Glomerular visceral epithelial cell (primary cell): ENCODE measurements around the gene FAT1.

Experiments
- DNase-seq: peaks from one replicate; pipeline ENCODE4 v3.0.0-alpha.2; 2016; ENCODE audit errors: extremely low spot score

The FAT1 gene

DNA sequence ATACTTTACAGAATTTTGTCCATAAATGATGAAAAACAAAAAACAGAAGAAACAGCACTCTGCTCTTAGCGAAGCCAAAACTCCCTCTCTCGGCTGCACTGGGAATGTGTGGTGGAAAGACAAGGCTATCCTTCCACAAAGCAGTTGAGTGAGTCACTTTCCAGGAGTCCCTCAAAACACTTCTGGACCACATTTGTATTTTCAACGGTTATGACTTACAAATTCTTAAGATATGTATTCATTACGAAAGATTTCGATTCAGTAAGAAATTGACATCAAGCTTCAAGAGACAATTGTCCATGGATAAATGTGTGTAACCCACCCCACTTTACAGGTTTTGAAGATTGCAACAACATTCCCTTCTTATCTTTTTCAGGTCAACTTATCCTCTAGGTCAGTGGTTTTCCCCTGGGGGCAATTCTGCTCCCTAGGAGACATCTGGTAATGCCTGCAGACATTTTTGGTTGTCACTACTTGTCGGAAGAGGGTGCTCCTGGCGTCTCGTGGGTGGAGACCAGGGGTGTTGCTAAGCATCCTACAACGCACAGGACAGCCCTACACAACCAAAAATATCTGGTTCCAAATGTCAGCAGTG, 101.6 kb downstream of the FAT1 start:
- peak; percentile 74 for DNase-seq

DNA sequence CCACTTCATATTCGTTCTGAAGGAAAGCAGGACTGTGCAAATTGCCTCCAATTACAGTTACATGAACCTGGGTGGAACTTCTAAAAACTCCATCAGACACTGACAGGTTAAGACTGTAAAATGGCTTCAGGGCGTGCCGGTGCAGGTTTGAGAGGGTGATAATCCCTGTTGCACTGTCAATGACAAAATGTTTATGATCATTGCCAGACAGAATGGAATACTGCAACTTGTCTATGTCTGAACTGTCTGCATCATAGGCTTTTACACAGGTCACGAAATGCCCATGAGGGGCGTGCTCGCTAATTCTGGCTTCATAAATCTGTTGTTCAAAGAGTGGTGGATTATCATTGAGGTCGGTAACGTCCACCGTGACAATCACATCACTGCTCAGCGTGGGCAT, 104.6 kb downstream of the FAT1 start:
- no peak for DNase-seq

DNA sequence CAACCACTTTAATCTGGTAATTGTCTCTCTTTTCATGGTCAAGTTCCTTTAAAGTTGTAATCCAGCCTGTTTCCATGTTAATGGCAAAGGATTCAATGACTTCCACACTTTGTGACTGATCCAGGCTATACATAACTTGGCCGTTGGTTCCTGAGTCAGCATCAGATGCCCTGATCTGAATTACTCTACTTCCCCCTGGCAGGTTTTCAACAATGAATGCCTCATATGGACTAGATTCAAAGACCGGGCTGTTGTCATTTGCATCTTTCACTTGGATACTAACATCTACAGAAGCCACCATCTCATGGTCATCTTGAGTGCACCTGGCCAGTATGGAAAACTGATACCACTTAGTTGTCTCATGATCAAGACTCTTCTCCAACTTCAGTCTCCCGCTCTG, 105.7 kb downstream of the FAT1 start:
- no peak for DNase-seq

DNA sequence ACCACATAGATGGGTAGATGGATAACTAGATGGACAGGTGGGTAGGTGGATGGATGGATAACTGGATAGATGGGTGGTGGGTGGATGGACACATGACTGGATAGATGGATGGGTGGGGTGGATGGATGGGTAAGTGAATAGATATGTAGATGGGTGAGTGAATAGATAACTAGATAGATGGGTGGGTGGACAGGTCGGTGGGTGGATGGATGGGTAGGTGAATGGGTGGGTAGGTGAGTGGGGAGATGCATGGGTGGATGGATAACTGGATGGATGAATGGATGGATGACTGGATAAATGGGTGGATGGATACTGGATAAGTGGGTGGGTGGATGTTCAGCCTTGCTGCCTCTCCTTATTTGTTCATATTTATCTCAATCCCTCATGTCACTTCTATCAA, 116.2 kb downstream of the FAT1 start:
- DNase-seq = no peak

DNA sequence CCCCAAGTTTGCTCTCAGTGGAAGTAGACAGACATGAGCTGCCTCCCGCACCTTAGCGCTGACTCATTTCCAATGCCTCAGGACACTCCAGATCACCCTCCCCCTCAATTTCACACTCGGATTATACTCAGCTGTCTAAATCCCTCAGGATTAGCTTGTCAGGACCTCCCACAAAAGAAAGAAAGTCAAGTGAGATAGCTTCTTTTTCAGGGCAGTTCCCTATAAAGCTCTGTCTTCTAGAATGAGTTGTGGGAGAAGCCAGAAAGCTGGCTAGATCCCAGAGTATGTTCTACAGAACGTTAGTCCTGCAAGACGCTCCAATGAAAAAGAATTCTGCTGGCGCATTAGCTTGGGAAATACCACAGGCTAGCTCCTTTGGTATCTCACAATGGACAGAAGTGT, 117.1 kb downstream of the FAT1 start:
- peak; percentile 26 for DNase-seq

DNA sequence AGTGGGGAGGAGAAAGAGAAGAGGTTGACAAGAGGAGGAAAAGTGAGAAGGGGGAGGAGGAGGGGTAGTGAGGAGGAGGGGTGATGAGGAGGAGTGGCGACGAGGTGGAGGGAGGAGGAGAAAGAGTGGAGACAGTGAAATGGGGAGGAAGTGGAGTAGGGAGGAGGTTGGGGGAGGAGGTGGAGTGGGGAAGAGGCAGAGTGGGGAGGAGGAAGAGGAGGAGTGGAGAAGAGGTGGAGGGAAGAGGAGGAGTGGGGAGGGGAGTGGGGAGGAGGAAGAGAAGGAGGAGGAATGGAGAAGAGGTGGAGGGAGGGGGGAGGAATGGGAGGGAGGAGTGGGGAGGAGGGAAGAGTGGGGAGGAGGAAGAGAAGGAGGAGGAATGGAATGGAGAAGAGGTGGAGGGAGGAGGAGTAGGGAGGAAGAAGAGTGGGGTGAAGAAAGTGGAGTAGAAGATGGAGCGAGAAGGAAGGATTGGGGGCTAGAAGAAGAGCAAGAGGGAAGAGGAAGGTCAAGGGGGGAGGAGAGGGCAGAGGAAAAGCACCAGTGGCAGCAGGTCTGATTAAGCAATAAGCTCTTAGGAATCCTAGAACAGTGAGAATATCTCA, 118.3 kb downstream of the FAT1 start:
- DNase-seq = no peak

DNA sequence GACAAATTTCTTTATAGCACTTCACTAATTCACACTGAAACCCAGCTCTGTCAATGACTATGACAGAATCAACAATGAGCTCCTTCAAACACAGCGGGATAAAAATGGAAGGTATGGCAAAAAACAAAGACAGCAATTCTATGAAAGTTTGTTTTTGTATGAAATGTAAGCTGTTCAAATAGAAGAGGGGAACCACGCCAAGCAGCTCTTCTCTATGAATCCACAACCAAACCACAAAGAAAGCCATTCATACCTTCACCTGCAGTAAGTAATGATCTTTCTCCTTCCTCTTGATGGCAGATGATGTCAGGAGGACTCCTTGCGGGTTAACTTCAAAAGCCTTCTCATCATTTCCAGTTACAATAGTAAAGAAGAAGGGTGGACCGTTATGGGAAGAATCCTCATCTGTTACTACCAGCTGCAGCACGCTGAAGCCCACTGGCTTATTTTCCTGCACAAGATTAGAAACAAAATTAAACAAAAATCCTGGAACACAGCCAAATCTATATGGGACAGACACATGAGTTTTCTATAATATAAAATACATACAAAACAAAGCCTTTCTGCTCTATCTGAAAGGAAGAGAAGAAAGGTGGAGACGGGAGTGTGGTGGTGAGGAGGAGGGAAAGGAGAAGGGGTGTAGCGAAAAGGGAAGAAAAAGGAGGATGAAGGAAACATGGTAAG, 119.4 kb downstream of the FAT1 start:
- no peak for DNase-seq

DNA sequence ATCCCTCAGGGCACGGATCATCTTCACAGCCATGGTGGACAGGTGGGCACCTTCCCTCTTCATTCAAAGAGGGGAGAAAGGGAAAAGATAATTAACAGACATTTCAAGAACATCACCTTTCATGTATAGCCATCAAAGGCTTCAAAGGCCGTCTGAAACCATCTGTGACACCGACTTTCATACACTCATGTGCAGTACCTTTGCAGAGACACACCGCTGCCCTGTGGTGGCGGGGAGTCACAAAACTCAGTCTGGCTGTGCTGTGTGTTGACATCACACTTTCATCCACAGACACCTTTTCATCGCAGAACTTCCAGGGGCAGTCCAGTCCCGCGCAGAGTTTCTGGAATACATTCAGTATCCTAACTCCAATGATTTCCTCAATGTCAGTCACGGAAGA, 120.7 kb downstream of the FAT1 start:
- DNase-seq = no peak

DNA sequence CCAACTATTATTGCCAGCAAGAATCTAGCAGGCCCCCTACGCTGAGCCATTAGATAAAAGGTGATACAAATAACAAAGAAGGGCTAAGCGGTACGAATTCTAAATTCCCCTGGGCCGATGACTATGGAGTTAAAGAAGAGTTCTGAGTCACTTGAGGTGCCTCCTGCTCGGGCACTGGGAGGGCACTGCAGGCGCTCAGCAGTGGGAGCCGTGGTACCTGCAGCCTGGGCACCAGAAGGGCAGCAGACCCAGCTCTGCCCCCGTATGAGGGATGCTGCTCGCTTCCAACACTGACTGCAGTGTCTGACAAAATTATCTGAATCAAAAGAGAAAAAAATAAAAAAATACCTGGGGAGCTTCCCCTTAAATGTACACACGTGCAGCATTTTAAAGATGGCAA, 124.2 kb downstream of the FAT1 start:
- no peak for DNase-seq

DNA sequence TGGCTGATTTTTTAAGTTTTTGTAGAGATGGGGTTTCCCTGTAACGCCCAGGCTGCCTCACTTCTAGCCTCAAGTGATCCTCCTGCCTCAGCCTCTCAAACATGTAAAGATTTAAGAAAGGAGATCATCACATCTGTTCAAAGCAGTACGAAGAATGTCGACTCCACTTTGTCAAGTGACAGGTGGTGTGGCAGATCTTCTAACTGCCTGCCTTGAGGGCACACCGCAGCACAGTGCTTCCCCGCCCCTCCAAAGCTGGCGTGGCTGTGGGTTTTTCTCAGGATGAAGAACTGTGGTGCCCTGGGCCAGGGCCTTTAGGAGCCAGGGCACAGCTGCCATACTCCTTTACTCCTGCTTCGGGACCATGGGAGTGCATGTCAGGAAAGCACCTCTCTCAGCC, 125.0 kb downstream of the FAT1 start:
- DNase-seq = no peak

DNA sequence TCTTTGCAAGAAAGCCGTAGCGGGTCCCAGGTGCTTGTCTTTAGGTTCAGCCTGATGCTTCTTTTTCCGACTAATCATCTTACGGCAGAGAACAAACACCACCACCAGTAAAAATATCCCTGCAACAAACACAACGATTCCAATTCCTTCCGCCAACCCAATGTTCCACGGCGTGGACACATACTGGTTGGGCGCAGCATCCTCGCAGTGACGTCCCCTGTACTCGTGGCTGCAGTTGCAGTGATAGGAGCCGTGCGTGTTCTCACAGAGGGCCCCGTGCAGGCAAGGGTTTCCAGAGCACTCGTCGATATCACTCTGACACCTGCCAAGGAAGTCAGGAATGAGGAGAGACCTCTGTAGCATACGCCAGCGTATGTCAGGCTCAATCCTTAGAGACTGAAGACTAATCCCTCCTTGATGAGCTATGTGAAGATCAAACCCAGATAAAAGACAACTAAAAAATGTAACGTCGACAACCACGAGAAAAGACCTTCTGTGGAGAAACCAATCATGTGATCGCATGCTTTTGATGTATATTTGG, 126.7 kb downstream of the FAT1 start:
- no peak for DNase-seq

DNA sequence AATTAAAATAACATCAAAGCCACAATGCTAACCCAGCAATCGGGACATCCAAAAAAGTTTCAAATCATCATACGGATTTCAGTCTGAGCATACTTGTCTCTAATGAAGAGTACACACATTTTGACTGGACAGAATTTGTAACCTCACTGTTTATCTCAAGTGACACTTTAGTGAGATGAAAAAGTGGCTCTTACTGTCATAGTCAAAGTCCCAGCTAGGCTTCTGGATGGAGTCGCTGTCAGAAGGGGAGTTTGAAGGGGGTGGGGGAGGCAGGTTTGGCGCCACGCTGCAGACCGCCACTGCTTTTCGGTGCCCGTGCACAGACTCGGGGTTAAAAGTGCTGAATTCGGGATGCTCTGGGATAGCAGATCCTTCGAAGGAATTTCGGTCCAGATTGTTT, 127.3 kb downstream of the FAT1 start:
- DNase-seq = no peak

DNA sequence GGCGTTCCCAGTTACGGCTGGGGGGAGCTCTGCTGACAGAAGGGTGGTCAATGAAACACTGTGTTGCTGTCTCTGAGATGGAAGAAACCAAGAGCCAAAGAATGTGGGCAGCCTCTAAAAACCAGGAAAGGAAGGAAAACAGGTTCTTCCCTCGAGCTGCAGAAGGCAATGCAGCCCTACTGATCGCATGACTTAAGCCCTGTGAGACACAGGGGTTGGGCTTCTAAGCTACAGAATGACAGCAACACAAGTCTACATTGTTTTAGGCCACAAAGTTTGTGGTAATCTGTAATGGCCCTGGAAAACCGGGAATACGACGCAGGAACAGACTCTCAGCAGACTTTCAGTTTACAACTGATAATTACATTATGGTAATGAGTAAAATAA, 130.1 kb downstream of the FAT1 start:
- no peak for DNase-seq

DNA sequence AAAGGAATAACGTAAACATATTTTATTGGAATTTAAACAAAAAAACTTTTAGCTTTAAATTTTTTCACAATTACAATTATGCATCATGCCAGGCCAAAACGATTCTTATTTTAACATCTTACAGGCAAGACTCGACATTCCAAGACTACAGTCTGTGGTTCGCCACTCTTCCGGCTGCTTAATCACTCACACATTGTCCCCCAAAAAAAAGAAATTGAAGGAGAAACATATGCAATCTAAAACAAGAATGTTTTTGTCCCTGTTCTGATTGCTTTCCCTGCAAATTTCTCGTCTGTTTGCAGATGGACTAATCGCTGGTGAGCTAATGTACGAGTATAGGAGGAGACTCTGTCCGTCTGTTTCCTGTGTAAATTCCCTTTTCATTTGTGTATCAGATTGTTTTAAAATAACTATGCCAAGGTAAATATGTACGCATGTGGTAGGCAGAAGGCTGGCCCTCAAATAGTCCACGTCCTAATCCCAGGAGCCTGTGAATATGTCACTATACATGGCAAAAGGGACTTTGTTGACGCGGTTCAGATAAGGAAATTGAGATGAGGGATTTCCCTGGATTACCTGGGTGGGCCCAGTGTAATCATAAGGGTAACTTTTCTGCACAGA, 130.6 kb downstream of the FAT1 start:
- no peak for DNase-seq

DNA sequence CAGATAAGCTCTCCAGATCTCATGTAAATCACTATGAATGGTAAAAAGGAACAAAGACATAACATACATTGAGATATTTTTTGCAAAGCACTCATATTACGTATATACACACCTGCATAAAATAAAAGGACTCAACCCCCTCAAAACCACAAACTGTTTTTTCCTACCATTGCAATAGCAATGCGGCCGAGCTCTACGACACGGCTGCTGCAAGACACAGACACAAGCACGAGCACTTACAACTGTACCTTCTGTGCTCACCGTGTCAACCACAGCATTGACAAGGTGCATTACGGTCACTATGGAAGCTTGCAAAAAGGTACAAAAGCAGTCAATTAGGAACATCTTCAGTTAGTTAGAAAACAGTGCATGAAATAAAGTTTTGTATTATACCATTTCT, 131.2 kb downstream of the FAT1 start:
- DNase-seq = no peak

DNA sequence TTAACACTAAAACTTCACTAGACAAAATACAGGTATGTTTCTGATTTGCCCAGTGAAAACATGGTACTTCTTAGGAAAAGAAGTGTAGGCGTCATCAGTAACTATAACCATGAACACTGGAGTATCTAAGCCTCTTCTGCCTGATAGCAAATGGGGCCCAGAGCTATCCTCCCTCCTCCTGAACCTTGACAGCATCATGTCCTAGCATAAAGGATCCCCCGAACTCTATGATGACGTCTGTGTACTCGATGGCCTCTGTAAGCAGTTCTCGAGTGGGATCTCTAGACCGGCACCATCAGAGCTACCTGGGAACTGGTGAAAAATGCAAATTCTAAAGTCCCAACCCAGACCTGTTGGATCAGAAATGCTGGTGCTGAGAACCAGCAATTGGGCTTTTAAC, 132.0 kb downstream of the FAT1 start:
- DNase-seq = no peak

DNA sequence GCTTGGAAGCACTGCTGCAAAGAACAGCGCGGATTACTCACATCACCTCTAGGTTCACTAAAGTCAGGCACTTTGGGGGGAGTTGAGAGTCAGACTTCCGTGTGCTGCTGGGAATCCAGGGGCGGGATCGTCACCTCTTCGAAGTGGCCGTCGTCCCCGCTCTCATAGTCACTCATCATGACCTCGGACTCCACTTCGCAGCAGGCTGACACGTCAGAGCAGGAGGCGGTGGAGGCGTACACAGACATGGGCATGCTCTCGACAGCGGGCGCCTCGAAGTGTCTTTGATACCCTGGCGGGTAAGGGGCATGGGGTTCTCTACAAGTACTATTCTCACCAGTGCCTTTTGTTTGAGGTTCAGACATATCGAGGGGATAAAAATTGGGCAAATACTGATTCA, 135.2 kb downstream of the FAT1 start:
- DNase-seq = no peak

DNA sequence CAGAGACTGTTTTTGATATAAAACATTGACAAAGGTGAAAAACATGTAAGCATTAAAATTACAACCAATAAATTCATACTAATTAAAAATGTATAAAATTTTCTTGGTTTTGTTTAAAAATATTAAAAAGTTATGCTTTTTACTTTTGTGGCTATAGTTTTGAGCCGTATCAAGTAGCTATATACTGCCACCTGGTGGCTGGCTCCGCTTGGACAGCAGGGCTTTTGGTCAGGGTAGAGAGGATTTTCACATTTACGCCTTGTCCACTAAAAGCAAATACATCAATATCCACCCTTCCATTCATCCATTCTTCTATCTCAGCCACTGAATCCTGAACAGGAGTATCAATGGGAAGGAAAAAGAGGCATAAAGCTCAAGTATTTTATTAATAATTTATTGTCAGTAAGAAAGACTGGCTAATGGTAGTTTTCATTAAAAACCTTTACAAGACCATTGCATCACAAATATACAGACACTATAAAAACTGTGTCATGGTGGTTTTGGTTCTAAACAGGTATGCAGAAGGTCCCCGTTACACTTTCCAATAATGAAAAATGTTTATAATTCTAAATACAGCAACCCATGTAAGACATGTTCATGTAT, 136.1 kb downstream of the FAT1 start:
- peak; percentile 65 for DNase-seq

DNA sequence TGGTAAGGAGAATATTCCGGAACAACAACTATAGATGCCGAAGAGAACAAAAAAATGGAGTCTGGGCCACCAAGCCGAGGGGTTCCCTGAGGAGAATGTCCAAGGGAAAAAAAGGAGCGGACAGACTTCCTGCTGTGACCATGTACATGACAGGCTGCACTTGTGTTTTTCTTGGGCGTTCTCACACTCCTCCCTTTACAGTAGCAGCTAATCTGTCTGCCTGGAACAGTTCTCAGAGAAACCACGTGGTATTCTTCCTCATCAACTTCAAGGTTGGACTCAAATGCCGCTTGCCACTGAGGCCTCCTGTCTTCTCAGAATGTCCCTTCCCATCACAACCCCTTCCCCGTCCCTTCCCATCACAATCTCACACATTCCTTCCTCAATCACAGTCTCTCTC, 137.5 kb downstream of the FAT1 start:
- no peak for DNase-seq

DNA sequence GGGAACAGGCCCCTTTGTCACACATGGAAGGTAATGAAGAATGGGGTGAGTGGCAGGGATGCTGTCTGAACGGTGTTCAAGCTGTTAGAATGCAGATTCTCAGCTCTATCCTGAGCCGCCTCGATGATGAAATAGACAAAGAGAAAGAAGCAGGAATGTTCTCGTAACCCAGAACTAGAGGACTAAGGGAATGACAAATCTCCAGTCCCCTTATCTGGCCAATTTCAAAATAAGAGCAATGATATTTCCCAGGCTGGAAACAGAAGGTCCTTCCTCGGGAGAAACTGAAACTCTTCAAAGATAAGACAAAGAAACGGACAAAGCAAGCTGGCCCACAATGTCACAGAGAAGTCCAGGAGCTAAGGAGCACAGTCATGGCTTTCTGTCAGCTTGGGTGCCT, 138.7 kb downstream of the FAT1 start:
- DNase-seq = no peak

DNA sequence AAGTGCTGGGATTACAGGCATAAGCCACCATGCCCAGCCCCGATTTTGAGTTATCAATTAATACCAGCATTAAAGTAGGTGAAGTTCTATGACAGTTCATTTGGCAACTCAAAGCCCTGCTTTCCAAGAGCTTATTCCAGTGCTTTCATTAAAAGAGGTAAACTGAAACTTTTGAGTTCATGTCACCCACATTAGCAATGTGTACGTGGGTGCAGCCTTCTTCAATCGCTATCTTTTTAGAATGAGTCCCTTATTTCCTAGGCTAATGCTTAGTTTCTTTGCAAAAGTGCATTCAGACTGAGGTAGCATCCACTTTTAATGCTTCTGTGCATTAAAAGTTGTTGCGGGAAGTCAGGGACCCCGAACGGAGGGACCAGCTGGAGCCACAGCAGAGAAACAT, 142.2 kb downstream of the FAT1 start:
- DNase-seq = no peak

DNA sequence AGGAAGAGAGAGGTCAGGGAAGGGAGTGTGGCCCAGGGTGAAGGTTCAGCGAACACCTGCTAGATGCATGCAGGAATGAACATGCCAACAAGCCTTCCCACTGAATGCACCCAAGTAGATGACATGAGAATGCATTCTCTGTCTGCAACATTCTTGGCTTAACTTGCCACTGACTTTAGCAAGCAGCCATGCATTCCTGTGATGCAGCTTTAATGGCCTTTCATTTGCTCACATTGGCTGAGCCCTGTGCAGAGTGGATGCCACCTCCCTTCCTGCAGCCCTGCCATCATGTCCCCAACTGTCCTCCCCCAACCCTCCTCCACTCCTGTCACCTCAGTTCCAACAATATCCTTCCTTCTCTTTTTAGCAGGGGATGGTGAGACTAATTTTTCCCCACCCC, 143.0 kb downstream of the FAT1 start:
- no peak for DNase-seq
